HCT116 (cell line): Measurements from ENCODE around the gene IL17RD. TPM values are rescaled to one million over a fixed set of nuclear protein-coding genes. Genes with fewer than 3 reads are reported as not detected.

Experiments
- ATAC-seq: fragments of 200-7000 bp; cut with Tn5 transposase; 2 replicates; pipeline ENCODE4 v1.9.1; 2020; ENCODE audit warnings: mild to moderate bottlenecking, moderate library complexity
- BruUV-seq: library from RNA; stranded (reverse); fragments of 400-500 nt; replicated peaks from 2 replicates; lab custom pipeline; 2021; lab: Mats Ljungman, UMichigan
- CTCF ChIA-PET: fragments of 300-600 bp; sonication (Branson Sonifier 250); formaldehyde crosslinking; loops from one replicate; lab custom pipeline; 2021; ENCODE audit warnings: antibody characterized with exemption; lab: Charles Lee
- POLR2A ChIA-PET: fragments of 300-600, 350-600 bp; sonication (Branson Sonifier 250); formaldehyde crosslinking; loops from one replicate; lab custom pipeline; 2021; ENCODE audit warnings: antibody characterized with exemption; lab: Charles Lee
- RAD21 ChIA-PET, 2 experiments: fragments of 300-600 bp; sonication (Branson Sonifier 250); formaldehyde crosslinking; loops; one replicate each; lab custom pipeline; 2023; ENCODE audit warnings: low total read pairs in 2 of 2; ENCODE audit not compliant: uncharacterized antibody in 2 of 2, unreplicated experiment in 2 of 2, low non-redundant PET in 1 of 2; lab: Charles Lee
- DNase-seq: peaks from one replicate; pipeline ENCODE4 v3.0.0-alpha.2; 2010; ENCODE audit warnings: low read depth, low spot score
- H2AFZ ChIP-seq: fragments of 200-600 bp; shearing (Covaris generic), sonication (generic); 2 replicates; pipeline ENCODE4 v1.6.1; 2017; ENCODE audit warnings: low read depth, mixed run types, mixed read lengths, antibody characterized with exemption, low read length; ENCODE audit not compliant: poor library complexity, severe bottlenecking
- H3K27ac ChIP-seq: 2 replicates; pipeline ENCODE4 v1.5.1; 2012; ENCODE audit warnings: low read depth, low read length
- H3K27me3 ChIP-seq: fragments of 200-600 bp; sonication (generic); 2 replicates; pipeline ENCODE4 v1.6.1; 2016; ENCODE audit warnings: mixed run types, low read length, mixed read lengths; ENCODE audit not compliant: insufficient read depth
- H3K36me3 ChIP-seq, 2 experiments: fragments of 200-500 bp in 1 of 2; fragments of 200-600 bp in 1 of 2; sonication (Bioruptor generic) in 1 of 2; sonication (generic) in 1 of 2; 2 replicates each; pipeline versions ENCODE4 v1.5.1 to v1.6.1; 2014 to 2016; ENCODE audit warnings: low read length in 2 of 2, inconsistent platforms in 1 of 2, mixed read lengths in 1 of 2, mixed run types in 1 of 2; ENCODE audit not compliant: insufficient read depth in 2 of 2, control insufficient read depth in 1 of 2
- H3K4me1 ChIP-seq, 2 experiments: fragments of 200-600 bp in 1 of 2; sonication (generic) in 1 of 2; 2 replicates each; pipeline versions ENCODE4 v1.5.1 to v1.6.1; 2012 to 2017; ENCODE audit warnings: low read length in 2 of 2, inconsistent platforms in 1 of 2, mild to moderate bottlenecking in 1 of 2, mixed read lengths in 1 of 2, mixed run types in 1 of 2, moderate library complexity in 1 of 2; ENCODE audit not compliant: insufficient read depth in 2 of 2, control insufficient read depth in 1 of 2
- H3K4me2 ChIP-seq: fragments of 200-600 bp; sonication (generic); 2 replicates; pipeline ENCODE4 v1.6.1; 2017; ENCODE audit warnings: mixed run types, low read length, mixed read lengths
- H3K4me3 ChIP-seq, 2 experiments: fragments of 200-600 bp in 1 of 2; sonication (generic) in 1 of 2; replicated peaks in 1 of 2; 2 replicates each; pipeline ENCODE4 v1.5.1; 2011 to 2016; ENCODE audit warnings: low read length in 2 of 2, control low read depth in 1 of 2, low read depth in 1 of 2, mild to moderate bottlenecking in 1 of 2, mixed read lengths in 1 of 2, mixed run types in 1 of 2
- H3K79me2 ChIP-seq: fragments of 200-600 bp; sonication (generic); 2 replicates; pipeline ENCODE4 v1.6.1; 2017; ENCODE audit warnings: mild to moderate bottlenecking, mixed run types, low read length, moderate library complexity, mixed read lengths; ENCODE audit not compliant: insufficient read depth
- H3K9ac ChIP-seq: fragments of 200-600 bp; sonication (generic); 2 replicates; pipeline ENCODE4 v1.6.1; 2016; ENCODE audit warnings: low read length, mixed read lengths
- H3K9me2 ChIP-seq: fragments of 200-600 bp; sonication (generic), shearing (Covaris generic); 2 replicates; pipeline ENCODE4 v1.6.1; 2017; ENCODE audit warnings: mixed run types, mild to moderate bottlenecking, moderate library complexity; ENCODE audit not compliant: insufficient read depth
- H3K9me3 ChIP-seq, 2 experiments: fragments of 200-500 bp in 1 of 2; fragments of 200-600 bp in 1 of 2; sonication (Bioruptor generic) in 1 of 2; sonication (generic) in 1 of 2; 2 replicates each; pipeline ENCODE4 v1.6.1; 2014 to 2017; ENCODE audit warnings: low read length in 2 of 2, mixed read lengths in 2 of 2, inconsistent platforms in 1 of 2, low read depth in 1 of 2, mild to moderate bottlenecking in 1 of 2, mixed run types in 1 of 2, moderate library complexity in 1 of 2; ENCODE audit not compliant: control insufficient read depth in 1 of 2, insufficient read depth in 1 of 2
- H4K20me1 ChIP-seq: fragments of 200-600 bp; sonication (generic), shearing (Covaris generic); 2 replicates; pipeline ENCODE4 v1.6.1; 2017; ENCODE audit warnings: mixed run types, mild to moderate bottlenecking, moderate library complexity; ENCODE audit not compliant: insufficient read depth
- CEBPB ChIP-seq: IDR thresholded peaks from 2 replicates; pipeline ENCODE4 v1.6.1; 2012; ENCODE audit warnings: low read depth
- EZH2phosphoT487 ChIP-seq: fragments of 200-600 bp; IDR thresholded peaks from 2 replicates; pipeline ENCODE4 v1.6.1; 2018; ENCODE audit warnings: antibody characterized with exemption, borderline replicate concordance
- POLR2A ChIP-seq: IDR thresholded peaks from 2 replicates; pipeline ENCODE4 v1.7.0; 2011; ENCODE audit warnings: borderline replicate concordance; ENCODE audit not compliant: insufficient read depth, insufficient read length; ENCODE audit errors: extremely low read depth
- POLR2AphosphoS5 ChIP-seq: IDR thresholded peaks from 2 replicates; pipeline ENCODE4 v1.6.1; 2011; ENCODE audit warnings: mild to moderate bottlenecking, low read depth, low read length, moderate library complexity
- RAD21 ChIP-seq: IDR thresholded peaks from 2 replicates; pipeline ENCODE4 v1.6.1; 2012; ENCODE audit warnings: low read depth, mild to moderate bottlenecking
- SIN3A ChIP-seq: IDR thresholded peaks from 2 replicates; pipeline ENCODE4 v1.6.1; 2012; ENCODE audit warnings: low read depth
- SP1 ChIP-seq: IDR thresholded peaks from 2 replicates; pipeline ENCODE4 v1.6.1; 2012; ENCODE audit warnings: low read depth
- SRF ChIP-seq: IDR thresholded peaks from 2 replicates; pipeline ENCODE4 v1.6.1; 2012; ENCODE audit warnings: low read depth
- ZFX ChIP-seq: fragments of 450-650 bp; IDR thresholded peaks from 2 replicates; pipeline ENCODE4 v1.6.1; 2017
- intact Hi-C: fragments of 100-400 bp; cut with micrococcal nuclease; formaldehyde crosslinking; loops from 2 replicates; pipeline ENCODE4 v1.10.0; 2022
- total RNA-seq: library from RNA; stranded (reverse); gene quantifications from one replicate; pipeline ENCODE4 v1.2.1, GENCODE V29; 2021; ENCODE audit not compliant: unreplicated experiment
- TF ChIP-seq, protein P1 (sequence below): IDR thresholded peaks from 2 replicates; pipeline ENCODE4 v1.6.1; 2012

Gene IL17RD
- total RNA-seq, 1 experiment from 2014 or later = 12.3 TPM

DNA sequence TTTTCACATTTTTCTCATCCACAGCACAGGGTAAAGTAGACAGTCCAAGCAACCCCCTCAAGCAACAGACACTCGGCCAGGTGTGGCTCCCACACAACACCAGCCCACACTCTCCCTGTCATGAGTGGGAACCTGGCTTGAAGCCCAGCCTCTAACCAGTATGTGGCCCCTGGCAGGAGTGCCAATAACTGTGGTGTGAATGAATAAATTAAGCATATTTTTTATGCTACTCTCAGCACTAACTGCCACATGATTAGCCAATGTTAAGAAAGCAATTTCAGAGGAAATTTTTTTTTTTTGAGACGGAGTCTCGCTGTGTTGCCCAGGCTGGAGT lies 9.9 kb downstream of the IL17RD start:
- H3K4me2 ChIP-seq = no peak overlapping the region
- no peaks in the 10 kb centered on the region for H3K9me2 ChIP-seq
- H3K36me3 ChIP-seq = no peaks in the 10 kb centered on the region
- no peaks in the 10 kb centered on the region for H3K27me3 ChIP-seq
- BruUV-seq = no TSS peak
- no peak for DNase-seq
- no peak for ATAC-seq
- TF ChIP-seq SIN3A (no peak), SRF (no peak), CEBPB (no peak), RAD21 (no peak), POLR2A (no peak), SP1 (no peak)
- H3K9me3 ChIP-seq = no peaks in the 10 kb centered on the region
- no peak overlapping the region for H3K9ac ChIP-seq
- ChIA-PET CTCF (no interaction called here), POLR2A (no interaction called here), RAD21 (no interaction called here)
- H4K20me1 ChIP-seq = no peaks in the 10 kb centered on the region
- no peaks in the 10 kb centered on the region for H3K79me2 ChIP-seq
- H3K4me3 ChIP-seq = no peak overlapping the region
- no peak overlapping the region for H3K27ac ChIP-seq
- H2AFZ ChIP-seq = no peak overlapping the region
- intact Hi-C loops = no loop called here
- H3K4me1 ChIP-seq = peaks cover 20% of the 10 kb centered on the region in 2 experiments

DNA sequence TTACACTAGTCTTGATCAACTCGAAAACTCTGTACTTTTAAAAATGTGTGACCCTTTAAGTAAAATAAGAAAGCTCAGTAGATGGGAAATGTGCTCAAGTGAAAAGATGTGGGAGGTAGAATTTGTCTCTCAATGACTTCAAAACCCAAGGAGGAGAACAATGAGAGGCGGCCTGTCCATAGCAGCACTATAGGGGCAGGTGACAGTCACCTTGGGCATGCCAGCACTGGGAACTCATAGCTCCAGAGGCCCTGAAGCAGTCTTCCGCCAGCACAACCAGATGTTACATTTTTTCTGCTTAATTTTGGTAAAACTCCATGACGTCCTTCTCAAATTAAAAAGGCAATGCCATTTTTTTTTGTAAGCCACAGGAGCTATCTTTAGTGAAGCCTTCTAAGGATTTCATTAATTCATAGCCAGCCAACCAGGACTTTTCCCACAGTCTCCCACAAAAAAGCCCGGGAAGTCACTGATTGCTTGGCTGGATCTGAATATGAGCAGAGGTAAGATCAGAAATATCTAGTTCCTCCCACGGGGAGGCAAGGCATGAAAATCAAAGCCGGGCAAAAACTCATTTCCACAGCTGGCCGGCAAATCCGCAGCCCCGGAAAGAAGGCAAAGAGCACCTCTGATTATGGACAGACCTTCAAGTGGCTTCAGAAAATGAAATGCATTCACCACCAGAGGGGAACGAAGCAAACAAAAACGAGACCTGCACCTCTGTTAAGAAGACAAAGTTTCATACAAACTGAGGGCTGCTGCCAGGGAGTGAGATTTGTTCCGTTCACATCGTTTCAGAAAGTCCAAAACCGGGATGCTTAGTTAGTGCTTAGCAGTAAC lies 10.5 kb downstream of the IL17RD start:
- DNase-seq = no peak
- H3K9me3 ChIP-seq = no peaks in the 10 kb centered on the region
- H3K36me3 ChIP-seq = no peaks in the 10 kb centered on the region
- ATAC-seq = no peak
- no peak overlapping the region for H3K4me2 ChIP-seq
- no peaks in the 10 kb centered on the region for H3K79me2 ChIP-seq
- BruUV-seq = no TSS peak
- no peak overlapping the region for H3K27ac ChIP-seq
- CTCF ChIA-PET = no interaction called here
- H4K20me1 ChIP-seq = no peaks in the 10 kb centered on the region
- RAD21 ChIA-PET = no interaction called here
- H3K4me1 ChIP-seq = peaks cover 19 to 20% of the 10 kb centered on the region in 2 experiments
- POLR2A ChIA-PET = no interaction called here
- H2AFZ ChIP-seq = no peak overlapping the region
- intact Hi-C loops = no loop called here
- no peaks in the 10 kb centered on the region for H3K27me3 ChIP-seq
- no peaks in the 10 kb centered on the region for H3K9me2 ChIP-seq
- H3K9ac ChIP-seq = no peak overlapping the region
- TF ChIP-seq EZH2phosphoT487 (no peak), CEBPB (no peak), SP1 (no peak), ZFX (no peak), RAD21 (no peak), POLR2AphosphoS5 (no peak), SRF (no peak), POLR2A (no peak)
- TF ChIP-seq, protein P1, sequence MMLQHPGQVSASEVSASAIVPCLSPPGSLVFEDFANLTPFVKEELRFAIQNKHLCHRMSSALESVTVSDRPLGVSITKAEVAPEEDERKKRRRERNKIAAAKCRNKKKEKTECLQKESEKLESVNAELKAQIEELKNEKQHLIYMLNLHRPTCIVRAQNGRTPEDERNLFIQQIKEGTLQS = no peak
- H3K4me3 ChIP-seq = no peak overlapping the region
